NCI-H2227 treated with DMSO at 0.1 percent for 48 hours (cell line): ENCODE measurements around the gene CNEP1R1.

Experiments
- DNase-seq: peaks from one replicate; lab custom pipeline; 2025; lab: John Stamatoyannopoulos, UW

The CNEP1R1 gene

DNA sequence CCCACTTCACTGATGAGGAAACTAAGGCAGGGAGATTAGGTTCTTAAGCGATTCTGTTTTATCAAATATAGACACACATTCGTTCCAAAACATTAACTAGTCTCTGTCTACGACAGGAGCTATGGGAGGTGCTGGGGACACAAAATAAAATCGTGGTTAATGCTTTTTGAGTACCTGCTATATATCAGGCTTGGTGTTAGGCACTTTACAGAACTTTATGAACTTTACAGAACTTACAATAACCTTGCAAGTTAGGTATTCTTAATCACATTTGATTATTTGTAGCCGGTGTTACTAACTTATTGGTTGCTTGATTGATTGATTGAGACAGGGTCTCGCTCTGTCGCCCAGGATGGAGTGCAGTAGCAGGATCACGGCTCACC is 40.2 kb downstream of the CNEP1R1 start:
- no peak for DNase-seq

GRCh38 chr16:50065624-50066481 is 40.8 kb downstream of the CNEP1R1 start, which contains the start of gene HEATR3:
TSS of gene HEATR3 (plus strand) at chr16:50065970. CDS start at chr16:50066132, 162 bp downstream.
- DNase-seq, result peak; percentile 83

- DNase-seq, result no peak
Observed at GRCh38 chr16:50066482-50067289, 41.7 kb downstream of the CNEP1R1 start.

- peak; percentile 34 for DNase-seq
Observed at GRCh38 chr16:50067290-50067853, 42.3 kb downstream of the CNEP1R1 start.

- DNase-seq, result no peak
Observed at GRCh38 chr16:50068550-50068949, 43.5 kb downstream of the CNEP1R1 start.

- DNase-seq, result no peak
Observed at GRCh38 chr16:50069060-50069459, 44.0 kb downstream of the CNEP1R1 start.

- no peak for DNase-seq
Observed at GRCh38 chr16:50071075-50071671, 46.1 kb downstream of the CNEP1R1 start.

GRCh38 chr16:50072730-50073129 is 47.7 kb downstream of the CNEP1R1 start:
- no peak for DNase-seq

DNA sequence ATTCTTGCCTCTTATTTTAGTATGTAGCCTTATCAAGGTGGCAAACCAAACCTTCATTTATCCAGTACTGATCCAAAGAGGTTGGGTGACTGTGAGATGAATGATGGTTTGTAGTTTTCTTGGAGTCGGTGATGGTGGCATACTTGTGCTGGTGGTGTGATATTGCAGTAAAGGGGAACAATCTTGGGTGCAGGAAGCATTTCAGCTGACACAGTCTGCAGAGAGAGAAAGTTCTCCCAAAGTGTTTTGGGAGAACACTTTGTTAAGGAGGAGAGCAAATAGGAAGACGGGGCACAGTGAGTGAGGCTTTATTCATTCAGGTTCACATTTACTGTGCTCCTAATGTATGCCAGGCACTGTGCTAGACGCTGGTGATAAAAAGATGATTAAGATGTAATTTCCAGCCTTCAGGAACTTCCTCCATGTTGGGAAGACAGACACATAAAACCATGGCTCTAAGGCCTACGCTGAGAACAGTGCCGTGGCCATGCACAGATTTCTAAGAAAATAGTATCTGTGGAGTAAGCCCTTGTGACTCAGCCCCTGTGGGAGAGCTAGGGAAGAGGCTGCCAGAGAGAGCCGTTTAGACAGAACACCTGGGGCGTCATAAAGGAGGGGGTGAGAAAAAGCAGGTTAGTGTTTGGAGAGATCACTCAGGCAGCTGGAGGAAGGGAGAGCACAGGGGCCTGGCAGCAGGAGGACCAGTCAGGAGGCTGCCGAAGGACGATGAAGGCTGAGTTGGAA is 54.5 kb downstream of the CNEP1R1 start:
- no peak for DNase-seq

DNA sequence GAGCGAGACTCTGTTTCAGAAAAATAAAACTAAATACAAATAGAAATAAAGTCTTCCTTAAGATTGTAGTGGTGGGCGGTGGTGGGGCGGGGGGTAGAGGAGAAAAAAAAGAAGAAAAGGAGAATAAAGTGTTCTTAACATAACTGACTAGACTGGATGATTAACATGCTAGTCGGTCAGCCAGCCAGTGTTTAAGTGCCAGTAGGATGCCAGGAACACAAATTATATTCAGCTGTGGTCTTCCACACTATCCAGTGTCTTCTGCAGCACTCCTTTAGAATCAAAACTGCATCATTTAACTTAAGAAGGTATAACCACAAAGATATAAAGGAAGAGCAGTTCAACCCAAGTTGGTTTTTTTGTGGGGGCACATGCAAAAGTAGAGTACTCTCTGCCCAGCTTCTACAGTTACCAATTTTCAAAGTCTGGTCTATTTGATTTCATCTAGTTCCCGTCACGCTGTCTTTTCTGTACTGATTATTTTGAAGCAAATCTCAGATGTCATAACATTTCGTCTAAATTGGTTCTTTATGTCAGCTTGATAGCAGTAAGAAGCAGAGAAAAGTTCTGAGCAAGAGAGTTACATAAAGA is 56.5 kb downstream of the CNEP1R1 start:
- DNase-seq, result no peak

DNA sequence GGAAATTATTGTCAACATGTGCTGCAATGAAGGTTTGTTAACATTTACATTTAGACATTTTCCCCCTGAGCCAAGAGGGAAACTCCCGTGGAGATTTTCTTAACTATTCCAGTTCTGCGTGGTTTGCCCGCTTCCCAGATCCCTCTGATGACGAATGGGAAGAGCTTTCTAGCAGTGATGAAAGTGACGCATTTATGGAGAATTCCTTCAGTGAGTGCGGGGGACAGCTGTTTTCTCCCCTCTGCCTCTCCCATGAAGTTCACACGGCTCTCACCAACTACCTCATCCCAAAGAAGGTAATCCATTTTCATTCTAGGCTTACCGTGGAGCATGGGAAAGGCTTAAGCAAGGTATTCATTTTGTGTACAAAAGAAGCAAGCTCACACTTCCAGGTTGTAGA is 59.0 kb downstream of the CNEP1R1 start:
- DNase-seq, result no peak

DNA sequence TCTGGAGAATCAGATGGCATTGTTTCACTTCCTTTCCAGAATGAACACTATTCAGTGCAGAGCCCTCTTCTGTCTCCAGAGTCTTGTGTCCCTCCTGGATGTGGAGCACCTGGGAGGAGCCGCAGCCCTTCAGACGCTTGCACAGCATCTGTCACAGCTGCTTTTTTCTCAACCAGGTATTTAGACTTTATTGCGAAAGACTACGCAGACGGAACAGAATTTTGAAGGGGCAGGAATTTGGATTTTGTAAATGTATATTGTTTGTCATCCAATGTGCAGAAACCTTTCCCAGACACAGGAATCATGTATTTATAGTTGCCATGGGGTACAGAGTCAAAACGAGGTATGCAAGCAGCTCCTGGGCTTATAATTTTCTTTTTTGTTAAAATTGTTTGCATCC is 61.2 kb downstream of the CNEP1R1 start:
- no peak for DNase-seq
